ENCODE results near the gene GAS1. TPM values are rescaled to one million over a fixed set of nuclear protein-coding genes. Genes with fewer than 3 reads are reported as not detected.

Gene GAS1
- 1.8 and 3.1 TPM in 2 replicates for total RNA-seq (2012; rRNA removed)
- polyA plus RNA-seq (2012; rRNA removed) = 2.2 and 2.6 TPM in 2 replicates
- 1.5 and 6.8 TPM in 2 replicates for polyA plus RNA-seq (2012; cell fraction: cytosol; rRNA removed)
- polyA plus RNA-seq (2012; cell fraction: nucleus; rRNA removed; ENCODE audit: low replicate concordance) = 3.4 and 5.6 TPM in 2 replicates
- percentile 59 among the genes with signal in this experiment for Bru-seq, nascent RNA
- percentile 58 among the genes with signal in this experiment for BruChase-seq, experiment 1, labeled RNA remaining after a 6-hour chase
- percentile 80 among the genes with signal in this experiment for BruChase-seq, experiment 2, labeled RNA remaining after a 2-hour chase
- long read RNA-seq, transcript GAS1-201 (1 exons, 2,827 nt) = major isoform, 56 of 56 reads
- long read RNA-seq, partial matches to known transcripts = 0 of 56 reads
- long read RNA-seq, other reads (novel, unspliced or antisense) = 0 of 56 reads

- DNase-seq (peak; percentile 96), ATAC-seq (ENCODE audit: low read depth) (peak; percentile 72)
- Histone ChIP-seq H2BK5ac (ENCODE audit: low read depth, low read length, poor library complexity, severe bottlenecking) (peak within 1 kb of the TSS; percentile 83), H3K23ac (ENCODE audit: low read depth, low read length) (no peak within 1 kb of the TSS), H3K56ac (ENCODE audit: extremely low read depth, insufficient read depth, low read length) (peak within 1 kb of the TSS; percentile 8; the same call in 1 of the 2 replicates), H2AK5ac (ENCODE audit: low read depth, low read length) (no peak within 1 kb of the TSS), H3K36me3 (ENCODE audit: control insufficient read depth, insufficient read depth, low read length) (peaks cover 3% of the 10 kb centered on the region; the same call in 1 of the 2 replicates), H3K27ac (ENCODE audit: insufficient read depth, low read length) (peak within 1 kb of the TSS; percentile 93), H4K5ac (ENCODE audit: low read depth, low read length) (no peak within 1 kb of the TSS), H3K79me1 (ENCODE audit: low read depth in 1 of 2, low read length in 2 of 2) (peaks cover 0 to 6% of the 10 kb centered on the region in 2 experiments; a peak in 2 of 4 replicates), H2AK9ac (replicated peaks; ENCODE audit: low read depth, low read length, poor library complexity) (peak within 1 kb of the TSS; percentile 10), H3K4me3 (ENCODE audit: insufficient read depth, low read depth, low read length) (peak within 1 kb of the TSS; percentile 59), H2BK15ac (ENCODE audit: low read depth, low read length) (no peak within 1 kb of the TSS), H3K14ac (replicated peaks; ENCODE audit: low read depth, low read length) (no peak within 1 kb of the TSS), H3K9ac (ENCODE audit: low read depth, low read length) (peak within 1 kb of the TSS; percentile 94), H3K4me2 (ENCODE audit: low read depth, low read length) (peak within 1 kb of the TSS; percentile 84), H3K18ac (ENCODE audit: low read depth, low read length) (peak within 1 kb of the TSS; percentile 15; the same call in 1 of the 2 replicates), H2AFZ (replicated peaks; ENCODE audit: low read length, poor library complexity) (peak within 1 kb of the TSS; percentile 92), H4K8ac (ENCODE audit: low read depth in 2 of 2, low read length in 2 of 2) (peak within 1 kb of the TSS in 1 of 2 experiments; percentile 59; a peak in 2 of 4 replicates), H4K20me1 (ENCODE audit: insufficient read depth, low read length) (no peaks in the 10 kb centered on the region), H3K9me1 (ENCODE audit: insufficient read depth, low read length) (no peaks in the 10 kb centered on the region), H4K91ac (ENCODE audit: insufficient read depth, low read depth, low read length) (peak within 1 kb of the TSS; percentile 36; the same call in 1 of the 2 replicates), H2BK120ac (ENCODE audit: low read depth, low read length) (peak within 1 kb of the TSS; percentile 41), H3K4ac (ENCODE audit: low read depth, low read length) (peak within 1 kb of the TSS; percentile 33), H3K9me3 (ENCODE audit: control insufficient read depth, insufficient read depth, low read length) (peaks cover 6% of the 10 kb centered on the region; the same call in 1 of the 2 replicates), H3K4me1 (ENCODE audit: control insufficient read depth, insufficient read depth, low read length) (no peaks in the 10 kb centered on the region; the same call in 1 of the 2 replicates), H3K27me3 (ENCODE audit: control insufficient read depth, insufficient read depth, low read length) (no peaks in the 10 kb centered on the region; the same call in 1 of the 2 replicates), H2BK20ac (ENCODE audit: low read depth, low read length) (no peak within 1 kb of the TSS)
- dilution Hi-C loops (cut with HindIII; ENCODE audit: low sequenced_read_pairs, unreplicated experiment) (no loop called here), intact Hi-C loops (cut with micrococcal nuclease) (loop anchor here (1.0 to 5.0 kb wide), 12 partner anchors 151 to 715 kb away; no protein-coding TSS in a partner anchor), in situ Hi-C loops (cut with MboI; ENCODE audit: low sequenced_read_pairs) (loop anchor here (5.0 to 25.0 kb wide), 3 partner anchors 310 to 460 kb away; no protein-coding TSS in a partner anchor)
- ChIA-PET CTCF (interaction anchor here (0.6 to 2.5 kb wide), 9 partner anchors 23 to 519 kb away, joined by 3 to 13 read pairs (median 3); no protein-coding TSS in a partner anchor), POLR2A (ENCODE audit: unreplicated experiment) (interaction anchor here (0.6 kb wide), 3 partner anchors 51 to 460 kb away, joined by 4 to 14 read pairs (median 4); no protein-coding TSS in a partner anchor)
- BruUV-seq (replicated peaks) = no TSS peak
- WGBS, 2 experiments (ENCODE audit: extremely low coverage in 2 of 2, insufficient read length in 1 of 2) = 1% methylated on average over 22 of the region's 89 CpGs; no CpG with 5 or more reads in 1 of the 2 experiments
- TF ChIP-seq CHD1 (IDR thresholded peaks at IDR 0.05; ENCODE audit: low read depth, low read length) = no peak
- TF ChIP-seq USF2 (IDR thresholded peaks at IDR 0.05; ENCODE audit: low read depth, low read length) = no peak
- TF ChIP-seq MAZ (IDR thresholded peaks at IDR 0.05; ENCODE audit: borderline replicate concordance, low read depth, low read length) = peak; percentile 62; the same call in 1 of the 2 replicates
- no peak for TF ChIP-seq NFE2L2 (IDR thresholded peaks at IDR 0.05; ENCODE audit: low read depth, low read length)
- no peak for TF ChIP-seq SMC3 (IDR thresholded peaks at IDR 0.05; ENCODE audit: low read depth, low read length)
- TF ChIP-seq POLR2A (IDR thresholded peaks at IDR 0.05; ENCODE audit: low read depth, low read length) = peak; percentile 40; the same call in 1 of the 2 replicates
- no peak for TF ChIP-seq MXI1 (IDR thresholded peaks at IDR 0.05; ENCODE audit: borderline replicate concordance, low read depth, low read length)
- TF ChIP-seq CEBPB (IDR thresholded peaks at IDR 0.05; ENCODE audit: low read depth, low read length) = no peak
- TF ChIP-seq RAD21 (IDR thresholded peaks at IDR 0.05; ENCODE audit: low read length) = no peak
- TF ChIP-seq FOS (IDR thresholded peaks at IDR 0.05; ENCODE audit: low read depth, low read length) = no peak
- no peak for TF ChIP-seq MAFK (IDR thresholded peaks at IDR 0.05; ENCODE audit: low read depth, low read length)
These were observed at the start of gene GAS1 for GRCh38 chr9:86947146-86948073. Gene GAS1 (minus strand): TSS chr9:86947506. CDS start chr9:86946779, 727 bp downstream.

All from IMR-90 (cell line).